Cardiac fibroblast (primary cell): ENCODE data around the gene RNF186.
A peak's percentile ranks its signal among the peaks of the same experiment; 100 is the strongest.

Experiments used
- DNase-seq, 2 donors: peaks; one replicate each; pipeline versions ENCODE4 v3.0.0 to v3.0.0-alpha.2; 2010; ENCODE audit warnings: low read depth in 2 of 2
- H3K4me3 ChIP-seq, 2 donors: replicated peaks in 1 of 2; 1 replicate in 1 of 2; 2 replicates in 1 of 2; pipeline ENCODE4 v1.5.1; 2011; ENCODE audit warnings: low read depth in 2 of 2, low read length in 2 of 2, mild to moderate bottlenecking in 2 of 2, moderate library complexity in 1 of 2
- TF ChIP-seq, protein P1 (sequence below): IDR thresholded peaks from one replicate; pipeline ENCODE4 v1.5.1; 2011; ENCODE audit warnings: low read depth, mild to moderate bottlenecking, low read length, inconsistent platforms

The RNF186 gene

DNA sequence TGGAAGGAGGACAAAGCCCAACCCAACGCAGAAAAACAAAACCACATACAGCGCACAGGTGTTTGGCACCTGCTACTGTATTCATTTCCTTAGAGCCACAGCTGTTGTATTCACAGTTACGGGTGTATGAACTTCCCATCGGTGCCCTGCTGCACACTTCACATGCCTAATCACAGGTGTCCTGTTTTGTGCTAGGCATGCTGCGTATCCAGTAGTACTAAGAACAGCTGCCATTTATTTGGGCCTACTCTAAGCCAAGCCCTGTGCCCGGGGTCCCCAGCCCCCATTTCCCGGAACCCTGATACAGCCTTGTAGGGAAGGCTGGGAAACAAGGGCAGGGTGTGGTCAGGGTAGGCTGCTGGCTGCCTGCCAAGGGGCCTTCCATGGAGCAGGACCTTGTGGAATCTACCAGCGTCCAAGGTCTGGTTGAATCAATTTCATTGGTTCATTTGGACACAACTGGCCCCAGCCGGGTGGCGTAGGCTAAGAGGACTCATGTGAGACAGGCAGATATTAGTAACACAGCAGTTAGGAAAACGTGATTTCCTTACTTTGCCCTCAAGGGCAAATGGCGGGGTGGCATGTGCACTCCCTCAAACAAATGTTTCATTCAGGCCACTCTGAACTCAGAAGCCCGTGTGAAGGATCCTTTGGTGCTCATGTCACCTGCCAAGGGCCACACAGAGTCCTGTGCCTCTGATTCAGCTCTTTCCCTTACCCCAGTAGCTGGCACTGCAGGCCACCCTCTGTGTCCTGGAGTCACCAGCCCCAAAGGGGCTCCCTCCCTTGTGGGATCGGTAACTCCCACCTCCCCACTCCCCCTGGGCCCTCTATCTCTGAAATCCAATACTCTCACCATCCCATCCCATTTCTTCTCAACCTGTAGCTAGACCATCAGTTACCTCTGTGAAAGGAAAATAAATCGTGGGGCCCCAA is 986 bp upstream of the RNF186 start:
- H3K4me3 ChIP-seq = no peak overlapping the region
- TF ChIP-seq, protein P1, sequence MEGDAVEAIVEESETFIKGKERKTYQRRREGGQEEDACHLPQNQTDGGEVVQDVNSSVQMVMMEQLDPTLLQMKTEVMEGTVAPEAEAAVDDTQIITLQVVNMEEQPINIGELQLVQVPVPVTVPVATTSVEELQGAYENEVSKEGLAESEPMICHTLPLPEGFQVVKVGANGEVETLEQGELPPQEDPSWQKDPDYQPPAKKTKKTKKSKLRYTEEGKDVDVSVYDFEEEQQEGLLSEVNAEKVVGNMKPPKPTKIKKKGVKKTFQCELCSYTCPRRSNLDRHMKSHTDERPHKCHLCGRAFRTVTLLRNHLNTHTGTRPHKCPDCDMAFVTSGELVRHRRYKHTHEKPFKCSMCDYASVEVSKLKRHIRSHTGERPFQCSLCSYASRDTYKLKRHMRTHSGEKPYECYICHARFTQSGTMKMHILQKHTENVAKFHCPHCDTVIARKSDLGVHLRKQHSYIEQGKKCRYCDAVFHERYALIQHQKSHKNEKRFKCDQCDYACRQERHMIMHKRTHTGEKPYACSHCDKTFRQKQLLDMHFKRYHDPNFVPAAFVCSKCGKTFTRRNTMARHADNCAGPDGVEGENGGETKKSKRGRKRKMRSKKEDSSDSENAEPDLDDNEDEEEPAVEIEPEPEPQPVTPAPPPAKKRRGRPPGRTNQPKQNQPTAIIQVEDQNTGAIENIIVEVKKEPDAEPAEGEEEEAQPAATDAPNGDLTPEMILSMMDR = no peak
- no peak for DNase-seq

DNA sequence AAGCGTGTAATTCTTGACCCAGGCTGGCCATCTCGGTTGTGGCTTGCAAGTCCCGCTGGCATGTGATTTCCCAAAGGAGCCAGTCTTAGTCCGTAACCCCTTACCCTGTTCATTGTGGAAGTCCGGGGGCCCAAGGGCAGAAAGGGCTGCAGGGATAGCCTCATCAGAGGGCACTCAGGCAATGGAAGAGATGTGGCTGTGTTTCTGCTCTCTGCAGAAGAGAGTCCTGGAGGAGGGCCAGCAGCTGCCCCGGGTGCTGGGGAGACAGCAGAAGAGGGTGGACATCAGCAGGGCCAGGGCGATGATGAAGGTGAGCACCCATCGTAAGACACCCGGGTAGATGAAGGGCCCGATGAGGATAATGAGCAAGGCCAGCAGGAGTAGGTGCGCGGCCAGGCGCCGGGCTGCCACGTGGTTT is 830 bp downstream of the RNF186 start:
- no peak for DNase-seq
- TF ChIP-seq, protein P1 = no peak
- no peak overlapping the region for H3K4me3 ChIP-seq

DNA sequence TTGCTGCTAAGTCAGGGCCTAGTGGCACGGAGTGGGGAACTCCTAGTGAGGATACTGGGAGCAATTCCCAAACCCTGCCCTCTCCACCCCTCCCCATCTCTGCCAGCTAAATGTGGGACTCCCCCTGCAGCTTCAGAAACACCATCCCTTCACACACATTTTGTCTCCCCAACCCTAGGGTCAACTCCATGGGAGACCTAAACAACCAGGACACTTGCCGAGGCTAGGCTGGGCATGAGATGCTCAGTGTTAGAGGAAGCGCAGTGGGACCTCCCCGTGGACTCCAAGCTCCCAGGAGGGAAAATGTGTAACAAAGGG is 1.5 kb downstream of the RNF186 start:
- TF ChIP-seq, protein P1 = no peak
- DNase-seq = no peak
- no peak overlapping the region for H3K4me3 ChIP-seq

DNA sequence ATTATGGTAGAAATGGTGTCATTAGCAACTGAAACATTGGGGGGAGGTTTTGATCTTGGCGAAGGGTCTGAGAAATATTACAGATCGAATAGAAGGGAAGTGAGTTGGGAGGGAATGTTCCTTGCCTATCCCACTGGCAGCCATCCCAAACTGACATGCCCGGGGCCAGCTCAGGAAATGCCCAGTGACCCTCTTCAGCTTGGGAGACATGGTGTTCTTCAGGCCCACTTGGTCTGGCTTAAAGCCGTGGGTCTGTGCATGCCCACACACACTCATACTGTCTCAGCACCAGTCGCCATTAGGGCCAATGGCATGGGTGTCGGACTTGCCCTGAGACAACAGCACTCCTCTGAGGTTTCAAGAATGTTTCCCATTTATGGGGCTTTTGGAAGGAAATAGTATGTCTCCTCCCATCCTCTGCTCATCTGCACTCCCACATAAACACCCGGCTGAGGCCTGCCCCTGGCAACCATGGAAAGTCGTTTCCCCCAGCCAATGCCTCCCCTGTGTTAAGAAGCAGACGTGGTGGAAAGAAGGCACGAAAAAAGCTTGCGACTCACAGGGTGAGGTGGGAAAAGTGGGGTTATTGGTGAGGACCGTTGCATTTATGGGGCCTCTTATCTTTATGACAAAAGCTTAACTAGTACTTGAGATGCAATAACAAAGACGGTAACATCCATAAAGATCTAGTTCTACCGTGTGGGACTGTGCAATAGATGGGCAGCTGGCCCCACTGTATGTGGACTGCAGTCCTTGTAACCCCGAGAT is 2.0 kb downstream of the RNF186 start:
- TF ChIP-seq, protein P1 = no peak
- no peak for DNase-seq
- no peak overlapping the region for H3K4me3 ChIP-seq

DNA sequence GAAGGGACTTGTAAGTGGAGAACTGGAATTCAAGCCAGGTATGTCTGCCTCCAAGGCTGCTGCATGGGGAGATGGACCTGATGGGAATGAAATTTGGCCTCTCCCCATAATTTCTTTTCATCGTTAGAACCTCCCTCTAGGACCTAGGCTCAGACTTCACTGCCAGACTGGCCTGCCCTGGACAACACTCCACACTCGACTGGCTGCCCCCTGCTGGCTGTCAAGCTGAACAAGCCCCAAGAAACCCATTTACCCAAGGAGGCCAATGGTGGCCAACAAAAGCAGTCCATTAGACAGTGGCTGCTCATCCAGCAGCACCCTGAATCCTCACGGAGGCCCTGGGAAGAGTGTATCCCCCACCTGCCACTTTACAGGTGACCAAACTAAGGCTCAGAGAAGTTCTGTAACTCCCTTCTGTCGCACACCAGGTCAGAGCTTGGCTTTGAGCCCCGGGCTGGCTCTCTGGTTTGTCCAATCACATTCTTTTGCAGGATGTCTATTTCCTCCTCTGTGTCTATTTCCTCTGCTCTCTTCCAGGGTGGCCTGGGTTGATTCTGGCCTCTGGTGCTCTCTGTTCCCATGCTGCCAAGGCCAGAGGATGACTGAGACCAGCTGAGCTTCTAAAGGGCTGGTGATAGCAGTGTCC is 3.8 kb downstream of the RNF186 start:
- DNase-seq = peak; percentile 71 to 72
- TF ChIP-seq, protein P1 = peak; percentile 74
- no peak overlapping the region for H3K4me3 ChIP-seq

DNA sequence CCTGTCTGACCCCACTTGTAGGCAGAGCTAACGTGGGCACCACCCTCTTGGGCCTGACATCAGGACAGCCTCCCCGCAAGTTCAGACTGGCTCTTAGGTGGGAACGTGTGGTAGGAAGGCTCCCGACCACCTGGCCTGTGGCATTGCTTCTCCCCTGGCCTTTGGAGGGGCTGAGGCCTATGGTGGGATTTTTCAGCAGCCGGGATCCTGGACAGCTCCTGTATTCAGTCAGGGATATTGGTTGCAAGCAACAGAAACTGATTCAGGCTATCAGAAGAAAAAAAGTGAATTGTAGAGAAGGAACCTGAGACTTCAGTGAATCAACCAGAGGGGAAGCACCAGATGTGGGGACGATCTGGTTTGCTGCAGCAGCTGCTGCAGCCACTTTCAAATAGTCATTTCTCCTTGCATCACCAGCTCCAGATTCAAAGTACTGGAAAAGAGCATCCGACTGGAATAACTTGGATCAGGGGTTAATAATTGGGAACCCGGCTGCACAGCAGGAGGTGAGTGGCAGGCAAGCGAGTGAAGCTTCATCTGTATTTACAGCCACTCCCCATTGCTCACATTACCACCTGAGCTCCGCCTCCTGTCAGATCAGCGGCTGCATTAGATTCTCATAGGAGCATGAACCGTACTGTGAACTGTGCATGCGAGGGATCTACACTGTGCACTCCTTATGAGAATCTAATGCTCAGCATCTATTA is 5.9 kb downstream of the RNF186 start:
- no peak for DNase-seq
- TF ChIP-seq, protein P1 = no peak
- H3K4me3 ChIP-seq = no peak overlapping the region
